NCI-H146 treated with DMSO at 0.1 percent for 48 hours (cell line): ENCODE data around the gene HCRT.
"Not testable (repeated sequence)": the region's sequence is repeated elsewhere in the genome, so short reads cannot be mapped to it uniquely, and the experiment has no call there.

Experiments used
- DNase-seq: peaks from one replicate; lab custom pipeline; 2025; ENCODE audit not compliant: unreplicated experiment; lab: John Stamatoyannopoulos, UW

HCRT gene

GRCh38 chr17:42141382-42141781 is 43.9 kb downstream of the HCRT start:
- no peak for DNase-seq

- DNase-seq: not testable (repeated sequence)
Measured at GRCh38 chr17:42140690-42141089, 44.6 kb downstream of the HCRT start.

DNA sequence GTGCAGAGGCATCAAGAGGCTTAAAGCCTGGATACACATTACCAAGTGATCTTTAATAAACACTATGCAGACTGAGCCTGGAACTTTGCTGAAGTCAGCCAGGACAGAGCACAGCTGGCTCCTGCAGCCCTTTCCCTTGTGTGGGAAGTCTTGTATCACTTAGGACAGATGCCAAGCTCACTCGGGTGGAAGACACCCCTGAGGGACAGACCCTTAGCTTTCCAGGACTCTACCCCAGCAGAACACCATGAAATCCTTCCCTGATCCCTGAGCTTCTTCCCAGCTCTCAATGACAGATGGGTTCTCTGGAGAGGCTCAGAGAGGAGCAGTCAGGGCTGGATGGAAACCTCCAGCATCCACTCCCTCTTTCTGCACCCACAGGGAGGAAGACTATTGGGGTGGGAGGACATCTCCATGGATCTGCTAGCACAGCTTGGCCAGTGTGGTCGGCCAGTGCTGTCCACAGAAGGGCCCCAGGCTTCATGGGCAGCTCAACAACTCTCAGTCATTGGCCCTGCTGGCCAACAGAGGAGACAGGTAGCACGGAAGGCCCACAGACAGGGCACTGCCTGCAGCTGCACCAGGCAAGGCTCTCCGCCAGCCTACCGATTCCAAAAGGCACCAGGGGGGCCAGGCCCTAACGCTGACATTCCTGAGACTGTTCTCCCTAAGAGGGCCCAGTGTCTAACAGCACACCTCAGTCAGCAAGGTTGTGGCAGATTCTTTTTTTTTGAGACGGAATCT is 46.3 kb downstream of the HCRT start:
- DNase-seq: no peak

DNA sequence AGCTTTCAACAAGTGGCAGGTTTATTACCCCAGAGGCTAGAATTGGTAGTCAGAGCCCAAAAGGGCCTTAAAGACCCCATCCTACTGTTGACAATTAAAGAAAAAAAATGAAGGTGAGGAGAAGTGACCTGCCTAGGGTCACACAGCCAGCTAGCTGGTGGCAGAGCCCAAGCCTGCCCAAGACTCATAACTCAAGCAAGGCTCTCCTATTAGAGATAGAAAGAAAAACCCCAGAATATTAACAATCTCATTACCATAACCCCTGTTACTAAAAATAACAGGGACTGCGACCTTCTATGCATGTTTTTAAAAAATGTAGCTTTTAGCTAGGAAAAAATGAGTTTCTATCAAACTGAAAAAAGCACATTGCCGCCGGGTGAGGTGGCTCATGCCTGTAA is 48.6 kb downstream of the HCRT start:
- DNase-seq: no peak

DNA sequence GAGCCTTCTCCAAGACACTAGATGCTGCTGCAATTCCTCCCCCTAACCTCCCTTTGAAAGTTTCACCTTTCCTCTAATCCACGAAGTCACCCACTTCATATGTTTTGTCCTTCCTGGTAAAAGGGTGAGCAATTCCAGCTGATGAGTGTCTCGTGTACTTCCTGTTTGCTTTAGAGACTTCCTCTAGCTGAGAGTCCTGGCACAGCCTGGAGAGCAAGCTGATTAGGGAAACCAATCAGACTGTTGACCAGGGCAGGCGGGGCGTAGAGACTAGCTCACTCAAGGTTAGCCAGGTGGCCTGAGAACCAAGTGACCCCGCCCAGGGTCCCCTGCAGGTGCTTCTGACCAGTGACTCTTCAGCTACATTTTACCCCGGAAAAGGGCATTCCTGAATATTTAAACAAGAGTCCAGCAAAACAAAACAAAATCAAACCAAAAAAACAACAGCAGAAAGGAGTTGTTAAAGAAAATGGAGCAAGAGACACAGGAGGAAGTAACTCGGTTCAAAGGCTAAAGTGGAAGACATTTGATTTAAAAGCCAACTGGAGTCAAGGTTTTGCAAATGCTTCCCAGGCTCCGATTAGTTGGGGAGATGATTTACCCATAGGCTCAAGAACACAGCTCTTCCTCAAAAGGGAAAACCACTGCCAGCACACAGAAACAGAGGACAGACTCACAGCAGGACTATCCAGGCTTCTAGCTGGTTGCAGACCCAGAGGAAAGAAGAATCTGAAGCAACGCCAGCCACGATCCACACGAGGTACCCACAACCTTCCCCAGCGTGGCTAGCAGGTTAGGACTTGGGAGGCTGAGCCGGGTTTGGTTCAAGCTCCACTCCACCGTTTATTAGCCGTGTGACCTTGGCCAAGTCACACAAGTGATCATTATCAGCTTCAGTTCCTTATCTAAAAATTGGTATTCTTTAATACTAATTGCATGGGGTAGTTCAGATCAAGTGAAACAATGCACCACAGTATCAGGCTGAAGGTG is 49.3 kb downstream of the HCRT start:
- DNase-seq: peak; percentile 76

DNA sequence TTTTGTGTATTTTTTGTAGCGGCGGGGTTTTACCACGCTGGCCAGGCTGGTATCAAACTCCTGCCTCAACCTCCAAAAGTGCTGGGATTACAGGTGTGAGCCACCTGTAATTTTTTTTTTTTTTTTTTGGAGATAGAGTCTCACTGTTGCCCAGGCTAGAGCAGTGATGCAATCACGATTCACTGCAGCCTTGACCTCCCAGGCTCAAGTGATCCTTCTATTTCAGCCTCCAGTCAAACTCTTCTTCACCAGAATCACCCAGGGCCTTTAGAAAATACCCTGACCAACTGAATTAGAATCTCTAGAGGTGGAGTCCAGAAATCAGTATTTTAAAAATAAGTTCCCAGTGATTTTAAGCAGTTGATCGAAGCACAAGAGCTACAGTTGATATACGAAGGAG is 50.1 kb downstream of the HCRT start:
- no peak for DNase-seq
